Epithelial cell of proximal tubule (primary cell): ENCODE data around the gene KRTAP1-4. TPM values are rescaled to one million over a fixed set of nuclear protein-coding genes. Genes with fewer than 3 reads are reported as not detected.
"Not testable (repeated sequence)": the region's sequence is repeated elsewhere in the genome, so short reads cannot be mapped to it uniquely, and the experiment has no call there.

Experiments used
- DNase-seq: peaks from one replicate; pipeline ENCODE4 v3.0.0-alpha.2; 2011; ENCODE audit warnings: low read depth
- H3K4me3 ChIP-seq: 2 replicates; pipeline ENCODE4 v1.5.1; 2011; ENCODE audit warnings: low read depth, mild to moderate bottlenecking, low read length
- total RNA-seq: library from RNA; depleted of rRNA; stranded (reverse); fragments of >200 nt; gene quantifications from 2 replicates; pipeline ENCODE4 v1.2.3, GENCODE V29; 2015
- TF ChIP-seq, protein P1 (sequence below): conservative IDR thresholded peaks from 2 replicates; pipeline ENCODE4 v1.5.1; 2012; ENCODE audit warnings: low read depth, mild to moderate bottlenecking, low read length

The KRTAP1-4 gene
- total RNA-seq, 1 donor from 2014 or later: not detected

- no peak within 1 kb of the TSS for H3K4me3 ChIP-seq
- DNase-seq: peak; percentile 76
- TF ChIP-seq, protein P1, sequence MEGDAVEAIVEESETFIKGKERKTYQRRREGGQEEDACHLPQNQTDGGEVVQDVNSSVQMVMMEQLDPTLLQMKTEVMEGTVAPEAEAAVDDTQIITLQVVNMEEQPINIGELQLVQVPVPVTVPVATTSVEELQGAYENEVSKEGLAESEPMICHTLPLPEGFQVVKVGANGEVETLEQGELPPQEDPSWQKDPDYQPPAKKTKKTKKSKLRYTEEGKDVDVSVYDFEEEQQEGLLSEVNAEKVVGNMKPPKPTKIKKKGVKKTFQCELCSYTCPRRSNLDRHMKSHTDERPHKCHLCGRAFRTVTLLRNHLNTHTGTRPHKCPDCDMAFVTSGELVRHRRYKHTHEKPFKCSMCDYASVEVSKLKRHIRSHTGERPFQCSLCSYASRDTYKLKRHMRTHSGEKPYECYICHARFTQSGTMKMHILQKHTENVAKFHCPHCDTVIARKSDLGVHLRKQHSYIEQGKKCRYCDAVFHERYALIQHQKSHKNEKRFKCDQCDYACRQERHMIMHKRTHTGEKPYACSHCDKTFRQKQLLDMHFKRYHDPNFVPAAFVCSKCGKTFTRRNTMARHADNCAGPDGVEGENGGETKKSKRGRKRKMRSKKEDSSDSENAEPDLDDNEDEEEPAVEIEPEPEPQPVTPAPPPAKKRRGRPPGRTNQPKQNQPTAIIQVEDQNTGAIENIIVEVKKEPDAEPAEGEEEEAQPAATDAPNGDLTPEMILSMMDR: no peak
Observed at GRCh38 chr17:41065829-41066624, 36.0 kb upstream of the KRTAP1-4 start, which contains the start of gene KRTAP2-4. Gene KRTAP2-4, minus strand, starts transcription at chr17:41065879. Its CDS starts 34 bp downstream, at chr17:41065845.

DNA sequence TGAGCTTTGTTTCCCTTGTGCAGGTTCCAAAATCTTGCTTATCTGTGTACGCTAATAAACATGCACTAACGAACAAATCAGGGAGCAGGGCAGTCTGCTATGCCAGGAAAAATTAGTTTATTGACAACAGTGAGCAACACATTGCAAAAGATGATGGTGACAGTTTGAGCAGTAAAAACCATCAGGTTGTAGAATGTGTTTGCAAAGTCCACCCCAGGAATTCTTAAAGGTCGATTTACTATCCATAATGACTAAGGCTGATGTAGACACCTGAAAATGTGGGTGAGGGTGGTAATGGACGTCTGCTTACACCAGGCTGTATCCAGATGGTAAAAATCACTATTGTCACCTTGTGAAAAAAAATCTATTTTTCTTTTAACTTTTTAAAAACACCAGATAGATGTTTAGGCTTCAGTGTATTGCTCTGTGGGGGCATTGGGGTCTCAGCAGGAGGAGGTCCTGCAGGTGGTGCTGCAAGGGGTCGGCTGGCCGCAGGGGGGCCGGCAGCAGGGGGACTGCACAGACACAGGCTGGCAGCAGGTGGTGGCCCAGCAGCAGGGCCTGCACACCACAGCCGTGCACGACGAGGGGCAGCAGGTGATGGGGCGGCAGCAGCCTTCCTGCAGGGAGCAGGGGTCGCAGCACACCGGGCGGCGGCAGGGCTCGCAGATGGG is 35.2 kb upstream of the KRTAP1-4 start:
- DNase-seq, H3K4me3 ChIP-seq: not testable (repeated sequence)

- TF ChIP-seq, protein P1: no peak
- DNase-seq: no peak
- H3K4me3 ChIP-seq: no peak overlapping the region
Observed at GRCh38 chr17:41064301-41064700, 34.3 kb upstream of the KRTAP1-4 start.

DNA sequence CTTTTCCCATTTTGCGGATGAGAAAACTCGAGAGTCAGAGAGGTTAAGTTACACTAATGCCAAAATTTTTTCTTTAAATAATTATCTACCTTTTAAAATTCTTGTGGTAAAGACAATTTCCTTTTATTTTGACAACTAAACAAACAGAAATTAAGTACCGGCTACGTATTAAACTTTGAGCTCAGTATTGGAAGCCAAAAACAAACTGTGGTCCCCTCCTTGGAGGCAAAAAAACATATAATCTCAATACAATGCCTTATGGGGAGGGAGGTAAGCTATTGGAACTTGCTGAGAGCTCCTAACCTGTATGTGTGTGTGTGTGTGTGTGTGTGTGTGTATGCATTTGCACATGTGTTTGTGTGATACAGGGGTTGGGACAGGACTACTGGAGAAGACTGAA is 33.5 kb upstream of the KRTAP1-4 start:
- no peak overlapping the region for H3K4me3 ChIP-seq
- DNase-seq: no peak
- TF ChIP-seq, protein P1: no peak

DNA sequence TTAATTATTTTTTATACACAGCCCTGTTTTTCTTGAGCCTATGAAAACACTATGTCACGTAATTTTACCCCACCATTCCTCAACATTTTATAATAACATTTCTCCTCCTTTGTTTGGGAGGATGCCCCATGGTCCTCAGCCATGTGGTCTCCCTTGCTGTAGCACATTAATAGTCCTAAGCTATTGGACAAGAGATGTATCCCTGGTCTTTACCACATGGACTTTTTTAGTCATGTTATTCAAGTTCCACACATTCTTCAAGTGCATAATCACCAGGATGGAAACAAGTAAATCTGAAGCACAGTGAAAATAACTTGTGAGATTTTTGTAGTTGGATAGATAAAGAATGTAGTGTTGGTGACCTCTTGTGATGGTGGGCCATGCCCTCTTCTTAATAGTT is 32.0 kb upstream of the KRTAP1-4 start:
- DNase-seq: peak; percentile 92
- TF ChIP-seq, protein P1: no peak
- H3K4me3 ChIP-seq: no peak overlapping the region

GRCh38 chr17:41060052-41060604 is 30.1 kb upstream of the KRTAP1-4 start, which contains the start of gene KRTAP2-3:
Gene KRTAP2-3, minus strand, starts transcription at chr17:41060114. Its CDS starts 64 bp downstream, at chr17:41060050.
- DNase-seq: peak; percentile 98
- TF ChIP-seq, protein P1: no peak
- H3K4me3 ChIP-seq: no peak within 1 kb of the TSS

- H3K4me3 ChIP-seq: not testable (repeated sequence)
- peak; percentile 59 for DNase-seq
Observed at GRCh38 chr17:41059276-41060051, 29.5 kb upstream of the KRTAP1-4 start.
